ENCODE results near the gene PLSCR2.

The PLSCR2 gene

DNA sequence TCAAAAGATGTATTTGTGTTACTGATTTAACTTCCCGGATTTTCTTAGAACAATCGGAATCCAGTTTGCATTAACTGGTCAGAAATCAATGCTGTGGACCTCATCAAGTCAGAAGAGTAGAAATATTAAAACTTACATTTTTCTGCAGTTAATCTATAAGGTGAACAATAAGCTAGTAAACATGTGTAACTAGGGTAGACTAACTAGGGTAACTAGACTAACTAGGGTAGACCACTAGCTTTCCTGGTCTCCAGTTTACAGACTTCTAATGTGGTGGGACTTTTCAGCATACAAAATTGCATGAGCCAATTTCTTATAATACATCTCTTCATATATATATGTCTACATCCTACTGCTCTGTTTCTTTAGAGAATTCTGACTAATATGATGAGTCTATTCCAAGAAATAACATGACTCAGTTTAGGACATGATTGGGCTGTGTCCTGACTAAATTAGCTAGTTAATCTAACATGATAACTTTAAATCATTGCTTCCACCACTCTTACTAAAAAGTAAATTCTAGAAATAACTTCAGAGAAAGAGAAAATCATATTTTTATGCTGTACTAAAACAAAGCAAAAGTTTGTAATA lies 5.3 kb downstream of the PLSCR2 start:
- no peak for TF ChIP-seq CTCF (IDR thresholded peaks at IDR 0.05)

DNA sequence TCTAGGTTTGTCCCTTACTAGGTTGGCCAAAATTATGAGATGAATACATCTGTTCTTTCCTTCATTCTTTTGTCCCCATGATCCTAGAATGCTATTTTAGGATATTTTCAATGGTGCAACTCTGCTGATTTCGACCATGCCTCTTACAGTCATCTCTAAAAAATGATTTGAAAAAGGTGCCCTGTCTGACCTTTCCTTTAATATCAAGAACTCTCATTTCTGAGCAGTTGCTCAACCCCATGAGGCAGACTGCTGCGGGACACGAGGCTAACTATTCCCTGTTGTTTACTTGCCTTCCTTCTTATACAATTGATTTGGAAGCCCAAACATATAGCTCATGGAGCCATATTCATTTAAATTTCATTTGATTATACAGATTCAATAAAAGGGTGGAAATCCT lies 14.6 kb downstream of the PLSCR2 start:
- no peak for TF ChIP-seq CTCF (IDR thresholded peaks at IDR 0.05)

DNA sequence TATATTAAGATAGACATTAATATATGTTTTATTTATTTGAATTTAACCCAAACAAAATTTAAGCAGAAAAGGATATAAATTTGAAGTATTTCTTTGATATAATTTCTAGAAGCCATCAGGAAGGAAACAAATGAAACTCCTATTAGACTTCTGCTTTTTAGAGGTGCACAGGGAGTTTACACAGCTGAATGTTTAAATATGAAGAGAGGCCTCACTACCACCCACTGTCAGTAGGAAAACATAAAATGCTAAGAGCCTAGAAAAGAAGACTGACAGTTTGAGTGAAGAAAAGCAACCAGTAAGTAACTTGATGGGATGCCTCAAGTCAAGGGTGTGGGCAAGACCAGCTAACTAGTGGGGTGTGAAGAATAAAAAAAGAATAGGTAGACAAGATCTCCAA lies 19.7 kb downstream of the PLSCR2 start:
- no peak for TF ChIP-seq CTCF (IDR thresholded peaks at IDR 0.05)

DNA sequence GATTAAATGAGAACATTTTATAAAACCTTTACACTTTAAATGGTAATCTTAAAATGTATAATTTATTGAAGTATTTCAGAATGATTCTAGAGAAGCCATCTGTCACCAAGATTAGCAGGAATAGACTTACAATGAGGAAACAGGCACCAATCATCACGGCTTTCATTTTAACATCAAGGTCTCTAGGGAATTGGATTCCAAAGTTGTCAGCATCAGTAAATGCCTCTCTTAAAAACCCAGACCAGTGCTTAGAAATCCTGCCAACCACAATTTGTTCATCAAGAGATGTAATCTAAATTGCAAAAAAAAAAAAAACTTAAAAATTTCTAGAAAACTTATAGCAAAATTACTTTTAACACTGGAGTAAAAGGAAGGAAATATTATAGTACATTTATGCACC lies 20.3 kb downstream of the PLSCR2 start:
- no peak for TF ChIP-seq CTCF (IDR thresholded peaks at IDR 0.05)

GRCh38 chr3:146446026-146446425 lies 23.3 kb downstream of the PLSCR2 start:
- TF ChIP-seq CTCF (IDR thresholded peaks at IDR 0.05), result no peak

- TF ChIP-seq CTCF (IDR thresholded peaks at IDR 0.05), result no peak
Measured at GRCh38 chr3:146432066-146432465, 37.3 kb downstream of the PLSCR2 start.

DNA sequence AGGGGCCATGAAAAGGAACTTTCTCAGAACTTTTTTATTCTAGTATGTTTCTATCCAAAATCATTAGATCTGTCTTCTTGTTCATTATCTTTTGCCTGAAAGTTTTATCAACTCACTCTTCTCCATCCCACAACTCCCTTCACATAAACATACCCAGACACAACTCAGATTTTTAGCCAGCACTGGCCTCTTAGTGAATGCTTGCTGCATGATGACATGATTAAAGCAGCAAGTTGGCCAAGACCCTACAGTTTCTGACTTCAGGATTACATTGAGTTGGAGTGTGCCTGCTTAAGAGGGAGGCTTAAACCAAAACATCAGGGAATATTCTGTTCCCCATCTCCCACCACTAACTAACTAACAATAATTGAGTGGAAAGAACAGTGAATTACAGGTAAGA lies 38.1 kb downstream of the PLSCR2 start:
- TF ChIP-seq CTCF (IDR thresholded peaks at IDR 0.05), result no peak

- no peak for TF ChIP-seq CTCF (IDR thresholded peaks at IDR 0.05)
Measured at GRCh38 chr3:146425341-146425740, 44.0 kb downstream of the PLSCR2 start.
